NCI-H526 treated with DMSO at 0.1 percent for 48 hours (cell line): ENCODE results near the gene HEATR5A.
"Not testable (repeated sequence)": the region's sequence is repeated elsewhere in the genome, so short reads cannot be mapped to it uniquely, and the experiment has no call there.

Experiments used
- DNase-seq: peaks from one replicate; lab custom pipeline; 2025; lab: John Stamatoyannopoulos, UW

HEATR5A gene

DNA sequence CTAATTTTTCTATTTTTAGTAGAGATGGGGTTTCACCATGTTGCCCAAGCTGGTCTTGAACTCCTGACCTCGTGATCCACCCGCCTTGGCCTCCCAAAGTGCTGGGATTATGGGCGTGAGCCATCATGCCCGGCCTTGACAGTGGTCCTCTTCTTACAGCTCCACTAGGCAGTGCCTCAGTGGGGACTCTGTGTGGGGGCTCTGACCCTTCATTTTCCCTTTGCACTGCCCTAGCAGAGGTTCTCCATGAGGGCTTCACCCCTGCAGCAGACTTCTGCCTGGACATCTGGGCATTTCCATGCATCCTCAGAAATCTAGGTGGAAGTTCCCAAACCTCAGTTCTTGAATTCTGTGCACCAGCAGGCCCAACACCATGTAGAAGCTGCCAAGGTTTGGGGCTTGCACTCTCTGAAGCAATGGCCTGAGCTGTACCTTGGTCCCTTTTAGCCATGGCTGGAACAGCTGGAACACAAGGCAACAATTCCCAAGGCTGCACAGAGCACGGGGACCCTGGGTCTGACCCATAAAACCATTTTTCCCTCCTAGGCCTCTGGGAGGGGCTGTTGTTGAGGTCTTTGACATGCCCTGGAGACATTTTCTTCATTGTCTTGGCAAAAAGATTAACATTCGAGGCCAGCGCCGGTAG, 90.4 kb downstream of the HEATR5A start:
- DNase-seq, result not testable (repeated sequence)

DNA sequence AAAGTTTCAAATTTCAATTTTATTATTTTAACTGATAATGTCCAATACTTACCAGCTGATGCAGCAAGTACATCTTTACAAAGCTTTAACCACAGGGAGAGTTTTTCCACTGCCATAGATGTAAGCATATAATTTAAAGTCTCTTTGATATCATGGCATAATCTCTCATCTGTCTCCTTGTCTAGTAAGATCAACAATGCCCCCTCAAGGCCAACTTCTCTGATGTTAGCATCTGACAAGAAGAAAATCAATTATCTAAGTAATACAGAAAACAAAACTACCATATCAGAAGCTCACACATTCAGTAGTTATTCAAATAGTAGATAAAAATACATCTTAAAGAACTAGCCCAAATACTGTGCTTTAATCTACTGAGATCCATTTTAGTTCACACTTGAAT, 94.2 kb downstream of the HEATR5A start:
- no peak for DNase-seq

DNA sequence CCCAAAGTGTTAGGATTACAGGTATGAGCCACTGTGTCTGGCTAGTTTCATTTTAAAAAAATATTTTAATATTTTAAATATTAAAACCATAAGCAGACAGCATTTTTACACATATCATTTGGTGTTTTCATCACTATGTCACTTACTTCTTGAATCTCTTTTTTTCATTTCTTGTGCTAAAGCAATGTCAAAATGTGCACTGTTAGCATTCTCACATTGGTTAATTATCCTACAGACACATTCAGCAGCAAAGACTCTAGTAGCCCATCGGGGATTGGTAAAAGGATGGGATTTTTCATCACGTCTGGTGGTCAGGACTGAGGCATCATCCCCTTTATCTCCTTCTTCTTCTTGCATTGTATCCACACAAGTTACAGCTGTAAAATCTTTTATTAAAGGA, 96.9 kb downstream of the HEATR5A start:
- DNase-seq, result no peak

DNA sequence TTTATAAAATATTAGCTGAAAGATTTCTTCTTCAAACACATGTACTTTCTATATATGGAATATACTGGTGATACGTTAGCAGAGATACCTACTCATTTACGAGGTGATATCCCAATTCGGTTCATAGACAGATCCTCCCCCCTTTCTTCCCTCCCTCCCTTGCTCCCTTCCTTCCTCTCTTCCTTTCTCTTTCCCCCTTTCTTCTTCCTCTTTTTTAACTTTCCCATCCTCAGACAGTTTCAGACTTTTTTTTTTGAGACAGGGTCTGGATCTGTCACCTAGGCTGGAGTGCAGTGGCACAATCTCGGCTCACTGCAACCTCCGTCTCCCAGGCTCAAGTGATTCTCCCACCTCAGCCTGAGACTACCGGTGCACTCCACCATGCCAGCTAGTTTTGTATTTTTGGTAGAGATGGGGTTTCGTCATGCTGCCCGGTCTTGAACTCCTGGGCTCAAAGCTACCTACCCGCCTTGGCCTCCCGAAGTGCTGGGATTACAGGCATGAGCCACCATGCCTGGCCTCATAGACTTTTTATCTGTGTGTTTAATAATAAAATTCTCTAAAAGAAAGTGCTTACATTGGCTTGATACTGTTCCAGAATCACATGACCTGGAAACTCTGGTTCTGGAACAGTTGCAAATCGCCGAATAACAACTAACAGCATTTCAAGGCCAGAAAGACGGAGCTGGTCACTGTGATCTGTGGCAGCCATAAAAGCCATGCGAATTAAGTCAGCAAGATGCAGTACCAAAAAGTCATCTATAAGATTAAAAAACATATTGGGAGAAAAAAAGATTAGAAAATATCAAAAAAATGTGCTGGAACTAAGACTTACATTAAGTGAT, 99.2 kb downstream of the HEATR5A start:
- no peak for DNase-seq

DNA sequence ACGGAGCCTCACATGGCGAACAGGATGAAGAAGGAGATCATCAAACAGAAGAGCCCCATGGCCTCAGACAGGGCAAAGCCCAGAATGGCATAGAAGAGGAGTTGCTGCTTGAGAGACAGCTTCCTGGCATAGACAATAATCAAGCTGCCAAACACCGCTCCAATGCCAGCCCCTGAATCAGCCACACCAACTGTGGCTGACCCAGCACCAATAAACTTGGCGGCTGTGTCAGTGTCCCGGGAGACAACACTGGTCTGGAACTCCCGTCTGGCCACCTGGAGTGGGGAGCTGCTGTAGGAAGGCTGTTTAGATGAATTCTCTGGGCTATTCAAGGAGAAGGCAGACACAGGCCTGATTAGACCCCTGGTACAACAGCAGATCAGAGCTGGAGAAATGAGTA, 100.1 kb downstream of the HEATR5A start:
- no peak for DNase-seq

DNA sequence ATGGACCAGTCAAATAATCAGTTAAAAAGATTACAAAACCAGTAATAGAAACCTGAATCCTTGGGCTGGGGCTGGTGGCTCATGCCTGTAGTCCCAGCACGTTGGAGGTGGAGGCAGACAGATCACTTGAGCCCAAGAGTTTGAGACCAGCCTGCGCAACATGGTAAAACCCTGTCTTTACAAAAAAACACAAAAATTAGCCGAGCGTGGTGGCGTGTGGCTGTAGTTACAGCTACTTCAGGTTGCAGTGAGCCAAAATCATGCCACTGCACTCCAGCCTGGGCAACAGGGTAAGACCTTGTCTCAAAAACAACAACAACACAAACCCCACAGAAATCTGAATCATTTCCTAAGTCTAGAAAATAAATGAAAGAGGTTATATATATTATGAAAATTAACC, 100.6 kb downstream of the HEATR5A start:
- DNase-seq, result no peak

DNA sequence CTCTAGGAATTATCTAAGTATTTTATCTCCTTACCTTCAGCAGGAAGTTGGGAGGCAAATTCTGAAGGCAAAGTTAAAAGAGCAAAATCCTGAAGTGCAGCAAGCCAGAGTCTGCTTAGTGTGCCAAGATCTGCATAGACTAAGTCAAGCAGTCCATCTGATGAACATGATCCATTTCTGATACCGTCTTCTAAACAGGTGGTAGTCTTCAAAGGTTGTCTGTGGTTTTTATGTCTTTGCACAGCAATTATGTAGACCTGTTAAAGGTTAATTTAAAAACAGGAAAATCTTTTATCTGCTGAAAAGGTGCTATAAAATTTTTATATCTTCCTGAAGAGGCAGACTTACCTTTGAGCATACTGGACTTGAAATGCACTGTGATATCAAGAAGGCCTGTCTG, 107.4 kb downstream of the HEATR5A start:
- no peak for DNase-seq

DNA sequence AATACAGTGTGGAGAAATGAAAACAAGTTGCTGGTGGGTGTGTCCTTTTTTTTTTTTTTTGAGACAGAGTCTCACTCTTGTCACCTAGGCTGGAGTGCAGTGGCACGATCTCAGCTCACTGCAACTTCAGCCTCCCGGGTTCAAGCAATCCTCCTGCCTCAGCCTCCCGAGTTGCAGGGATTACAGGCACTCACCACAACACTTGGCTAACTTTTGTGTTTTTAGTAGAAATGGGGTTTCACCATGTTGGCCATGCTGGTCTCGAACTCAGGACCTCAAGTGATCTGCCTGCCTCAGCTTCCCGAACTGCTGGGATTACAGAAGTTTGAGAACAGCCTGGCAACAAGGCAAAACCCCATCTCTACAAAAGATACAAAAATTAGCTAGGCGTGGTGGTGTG, 108.0 kb downstream of the HEATR5A start:
- DNase-seq, result not testable (repeated sequence)

DNA sequence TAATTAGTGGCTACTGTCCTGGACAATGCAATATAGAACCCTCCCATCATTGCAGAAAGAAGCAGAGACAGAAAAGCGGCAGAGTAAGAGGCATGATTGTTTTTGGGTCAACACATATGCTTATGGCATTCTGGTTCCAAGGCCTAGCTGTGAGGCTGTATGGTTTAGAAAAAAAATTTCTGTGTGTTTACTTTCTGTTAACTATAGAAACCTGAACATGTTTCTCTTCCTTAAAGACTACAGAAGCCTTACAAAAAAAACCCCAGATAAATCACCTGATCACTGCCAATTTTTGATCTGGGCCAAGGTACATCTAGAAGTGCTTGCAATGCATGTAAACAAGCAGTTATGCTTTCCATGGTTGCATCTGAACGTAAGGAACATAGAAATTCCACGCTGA, 112.7 kb downstream of the HEATR5A start:
- DNase-seq, result no peak

DNA sequence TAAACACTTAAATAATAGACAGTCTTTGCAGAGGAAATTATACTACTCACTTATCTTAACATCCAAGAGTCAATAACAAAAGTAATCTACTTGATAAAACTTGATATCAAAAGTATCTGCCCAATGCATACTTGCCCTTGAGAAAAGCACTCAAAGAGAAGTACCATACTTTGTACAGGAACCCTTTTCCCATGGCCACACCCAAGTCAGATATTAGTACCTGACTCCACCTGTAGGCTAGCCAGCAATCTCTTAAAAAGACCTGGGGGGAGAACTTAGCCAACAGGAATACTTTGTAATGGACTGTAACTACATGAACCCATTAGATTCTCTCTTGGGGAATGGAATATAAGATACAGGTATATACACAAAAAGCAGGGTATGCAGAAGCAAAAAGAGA, 113.2 kb downstream of the HEATR5A start:
- DNase-seq, result no peak

DNA sequence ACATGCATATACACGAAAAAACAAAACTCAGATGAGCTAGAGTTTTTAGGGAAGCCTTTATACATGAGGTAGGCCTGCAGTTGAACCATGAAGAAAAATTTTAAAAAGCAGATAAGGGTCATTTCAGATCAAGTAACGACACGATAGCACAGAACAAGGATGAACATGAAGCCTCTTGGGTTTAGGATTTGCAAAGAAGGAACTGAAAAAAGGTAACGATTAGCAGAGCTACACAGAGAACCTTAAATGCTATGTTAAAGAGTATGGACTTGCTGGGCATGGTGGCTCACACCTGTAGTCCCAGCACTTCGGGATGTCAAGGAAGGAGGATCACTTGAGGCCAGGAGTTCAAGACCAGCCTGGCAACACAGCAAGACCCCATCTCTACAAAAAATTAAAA, 116.7 kb downstream of the HEATR5A start:
- DNase-seq, result no peak

DNA sequence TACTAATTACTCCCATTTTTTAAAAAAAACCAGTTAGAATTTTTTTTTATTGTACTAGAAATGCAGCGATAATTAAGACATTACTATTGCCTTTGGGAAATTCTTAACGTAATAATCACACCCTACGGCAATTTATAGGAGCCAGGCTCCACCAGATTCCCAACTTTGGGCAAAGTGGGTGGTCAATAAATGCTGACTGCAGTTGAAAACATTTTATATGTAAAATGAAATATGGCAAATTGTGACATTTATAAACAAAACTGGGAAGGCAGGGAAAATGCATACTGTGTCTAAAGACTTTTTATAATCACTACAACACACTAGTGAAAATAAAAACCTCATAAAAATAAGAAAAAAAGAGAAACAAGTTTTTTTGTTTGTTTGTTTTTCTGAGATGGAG, 119.5 kb downstream of the HEATR5A start:
- no peak for DNase-seq

DNA sequence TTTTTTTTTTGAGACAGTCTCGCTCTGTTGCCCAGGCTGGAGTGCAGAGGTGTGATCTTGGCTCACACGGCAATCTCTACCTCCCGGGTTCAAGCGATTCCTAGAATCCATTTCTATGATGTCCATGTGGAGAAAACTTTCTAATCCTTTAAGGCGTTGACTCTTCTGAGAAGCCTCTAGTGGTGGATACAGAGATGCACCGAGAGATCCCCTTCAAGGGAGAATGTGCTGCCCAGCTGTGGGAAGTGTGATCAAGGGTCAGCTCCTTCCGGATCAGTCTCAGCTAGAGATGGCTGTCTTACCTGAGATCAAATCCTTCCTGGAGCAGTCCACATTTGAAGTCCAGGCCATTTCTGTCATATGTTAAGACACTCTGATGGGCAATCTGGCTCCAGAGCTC, 120.1 kb downstream of the HEATR5A start:
- DNase-seq, result no peak

DNA sequence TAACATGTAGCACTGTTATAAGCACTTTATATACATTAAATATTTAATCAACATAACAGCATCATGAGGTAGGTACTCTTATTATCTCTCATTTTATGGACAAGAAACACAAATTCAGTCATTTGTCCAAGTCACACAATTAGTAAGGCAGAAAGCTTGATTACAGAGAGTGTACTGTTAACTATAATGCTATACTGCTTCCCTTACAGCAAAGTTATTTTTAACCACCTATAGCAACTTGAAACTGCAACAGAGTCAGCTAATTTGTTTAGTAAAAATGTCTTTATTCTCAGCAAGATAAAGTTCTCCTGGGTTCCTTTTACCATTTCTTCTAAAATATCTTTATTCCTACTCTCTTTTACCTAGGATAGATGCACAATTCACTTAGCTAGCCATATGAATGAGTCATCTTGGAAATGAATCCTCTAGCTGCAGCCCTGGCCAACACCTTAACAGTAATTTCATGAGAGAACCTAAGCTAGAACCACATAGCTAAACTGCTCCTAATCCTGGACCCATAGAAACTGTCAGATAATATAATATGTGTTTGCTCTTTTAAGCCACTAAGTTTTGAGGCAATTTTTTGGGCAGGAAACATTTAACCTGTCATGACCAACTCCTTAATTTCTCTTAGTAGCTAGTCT, 122.5 kb downstream of the HEATR5A start:
- no peak for DNase-seq

DNA sequence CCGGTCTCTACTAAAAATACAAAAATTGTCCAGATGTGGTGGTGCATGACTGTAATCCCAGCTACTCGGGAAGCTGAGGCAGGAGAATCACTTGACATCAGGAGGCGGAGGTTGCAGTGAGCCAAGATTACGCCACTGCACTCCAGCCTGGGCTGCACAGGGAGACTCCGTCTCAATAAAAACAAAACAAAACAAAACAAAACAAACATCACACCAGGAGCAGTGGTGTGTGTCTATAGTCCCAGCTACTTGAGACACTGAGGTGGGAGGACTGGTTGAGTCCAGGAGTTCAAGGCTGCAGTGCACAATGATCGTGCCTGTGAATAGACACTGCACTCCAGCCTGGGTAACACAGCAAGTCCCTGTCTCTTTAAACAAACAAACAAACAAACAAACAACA, 123.2 kb downstream of the HEATR5A start:
- DNase-seq, result no peak

DNA sequence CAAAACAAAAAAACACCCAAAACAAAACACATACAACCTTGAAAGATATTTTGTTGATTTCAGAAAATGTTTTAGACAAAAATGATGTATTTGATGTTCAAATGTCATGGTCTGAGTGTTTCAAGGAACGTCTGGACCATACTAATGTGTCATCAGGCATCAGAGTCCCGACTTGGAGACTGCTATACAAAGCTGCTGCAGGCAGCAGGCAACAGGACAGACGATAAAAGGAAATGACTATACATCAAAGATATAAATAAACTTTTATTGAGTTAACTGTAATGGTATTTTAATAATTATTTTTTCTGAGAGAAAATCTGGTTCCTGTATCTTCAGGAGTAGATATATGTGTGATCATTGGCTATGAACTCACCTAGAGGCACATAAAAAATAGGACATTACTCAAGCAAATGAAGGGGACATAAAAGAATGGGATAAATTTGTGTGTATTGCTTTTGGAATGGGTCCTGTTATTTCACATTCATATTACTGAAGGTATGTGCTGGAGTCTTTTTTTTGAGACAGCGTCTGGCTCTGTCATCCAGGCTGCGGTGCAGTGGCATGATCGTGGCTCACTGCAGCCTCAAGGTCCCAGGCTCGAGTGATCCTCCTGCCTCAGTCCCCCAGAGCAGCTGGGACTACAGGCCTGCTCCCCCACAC, 125.5 kb downstream of the HEATR5A start:
- DNase-seq, result no peak

DNA sequence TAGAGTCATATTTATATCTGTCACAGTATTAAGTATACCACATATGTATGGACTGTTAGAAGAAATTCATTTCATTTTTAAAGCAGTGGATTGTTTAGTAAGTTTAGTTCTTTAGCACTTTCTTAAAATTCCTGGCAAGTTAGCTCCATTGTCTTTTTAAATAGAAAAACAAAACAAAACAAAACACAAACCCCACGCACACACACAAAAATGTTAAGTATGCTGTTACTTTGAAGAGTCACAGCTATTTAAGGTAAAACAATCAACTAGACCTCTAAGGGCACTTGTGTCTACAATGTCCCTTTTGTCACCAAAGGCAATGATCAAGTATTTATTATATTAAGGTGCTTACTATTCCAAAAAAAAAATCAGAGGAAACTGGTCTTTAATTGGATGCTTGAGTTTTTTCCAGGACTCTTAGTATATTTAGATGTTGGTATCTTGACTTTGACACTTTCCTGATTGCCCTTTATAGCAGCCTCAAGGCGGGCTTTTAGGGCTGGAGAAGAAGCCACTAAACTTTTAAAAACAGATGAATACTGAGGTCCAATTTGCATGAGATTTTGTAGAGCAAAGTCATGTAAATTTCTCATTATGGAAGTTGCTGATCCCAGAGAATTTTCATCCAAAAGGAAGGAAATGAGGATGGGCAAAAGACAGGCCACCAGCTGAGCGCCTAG, 127.3 kb downstream of the HEATR5A start:
- no peak for DNase-seq

DNA sequence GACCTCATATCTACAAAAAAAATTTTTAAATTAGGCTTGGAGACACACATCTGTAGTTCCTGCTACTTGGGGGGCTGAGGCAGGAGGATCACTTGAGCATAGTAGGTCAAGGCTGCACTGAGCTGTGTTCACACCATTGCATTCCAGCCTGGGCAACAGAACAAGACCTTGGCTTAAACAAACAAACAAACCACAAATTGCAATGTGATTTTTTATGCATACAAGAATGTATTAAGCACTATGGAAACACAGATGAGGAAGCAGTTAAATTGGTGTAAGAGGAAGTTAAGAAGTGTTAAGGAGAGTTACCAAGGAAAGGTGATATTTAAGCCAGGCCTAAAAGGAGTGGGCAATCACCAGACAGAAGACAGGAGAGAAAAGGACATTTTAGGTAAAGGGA, 129.1 kb downstream of the HEATR5A start:
- DNase-seq, result no peak

DNA sequence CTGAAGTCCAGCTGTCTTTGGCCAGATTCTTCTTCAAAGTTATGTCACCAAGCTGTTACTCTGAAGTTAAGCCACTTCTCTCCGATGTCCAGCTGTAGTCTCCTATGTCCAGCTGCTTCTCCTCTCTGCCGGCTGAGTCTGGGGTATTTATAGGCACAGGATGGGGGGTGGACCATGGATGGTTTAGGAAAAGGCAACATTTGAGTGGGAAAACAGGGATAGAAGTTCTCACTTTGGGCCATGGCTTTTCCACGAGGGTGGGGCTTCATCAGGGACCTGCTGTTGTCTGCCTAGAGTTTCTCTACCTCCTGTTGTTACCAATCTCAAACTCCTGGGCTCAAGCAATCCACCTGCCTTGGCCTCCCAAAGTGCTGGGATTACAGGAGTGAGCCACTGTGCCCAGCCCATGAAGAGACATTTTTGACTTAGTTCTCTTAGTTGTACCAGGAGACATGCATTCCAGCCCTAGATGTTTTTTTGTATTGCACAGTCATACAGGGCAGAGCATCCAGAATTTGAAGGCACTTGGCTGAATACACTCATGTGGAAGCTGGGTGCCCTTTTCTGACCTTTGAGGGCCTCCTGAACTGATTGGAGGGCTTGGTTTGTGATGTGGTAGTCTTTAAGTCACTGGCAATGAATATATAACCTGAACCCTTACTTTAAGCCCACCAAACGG, 132.9 kb downstream of the HEATR5A start:
- no peak for DNase-seq

DNA sequence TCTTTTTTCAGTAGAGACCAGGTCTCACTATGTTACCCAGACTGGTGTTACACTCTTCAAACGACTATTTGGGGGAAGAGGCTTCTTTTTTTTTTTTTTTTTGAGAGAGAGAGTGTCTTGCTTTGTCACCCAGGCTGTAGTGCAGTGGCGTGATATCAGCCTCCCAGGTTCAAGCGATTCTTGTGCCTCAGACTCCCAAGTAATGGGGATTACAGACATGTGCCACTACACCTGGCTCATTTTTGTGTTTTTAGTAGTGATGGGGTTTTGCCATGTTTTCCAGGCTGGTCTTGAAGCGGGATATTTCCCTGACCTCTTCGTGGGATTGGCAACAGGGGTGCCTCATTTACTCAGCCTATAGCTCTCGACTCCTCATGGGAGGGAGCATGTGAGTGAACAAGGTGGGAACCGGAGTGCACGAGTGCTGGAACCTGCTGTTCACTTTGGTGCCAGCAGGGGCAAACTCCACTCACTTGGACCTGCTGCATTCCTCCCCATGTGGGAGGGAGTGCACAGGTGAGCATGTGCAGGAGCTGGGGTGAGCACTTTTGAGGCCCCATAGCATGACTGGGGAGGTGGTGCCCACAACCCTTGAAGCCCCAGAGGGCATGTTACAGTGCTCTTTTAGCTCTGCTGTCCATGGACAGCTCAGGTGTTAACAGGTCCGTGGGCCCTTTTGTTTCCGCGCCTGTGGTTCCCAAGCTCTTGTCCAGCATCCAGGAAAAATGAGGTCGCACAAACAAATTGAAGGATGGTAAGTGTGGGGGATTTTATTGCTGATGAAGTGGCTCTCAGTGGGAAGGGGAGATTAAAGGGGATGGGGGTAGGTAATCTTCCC, 133.7 kb downstream of the HEATR5A start:
- DNase-seq, result no peak
